Panc1 (cell line): ENCODE data around the gene DENND2A. TPM values are rescaled to one million over a fixed set of nuclear protein-coding genes. Genes with fewer than 3 reads are reported as not detected.

ENCODE experiments used
- ATAC-seq: fragments of 200-7000 bp; cut with Tn5 transposase; 2 replicates; pipeline ENCODE4 v1.9.1; 2020; ENCODE audit warnings: mild to moderate bottlenecking, moderate library complexity
- BruUV-seq: library from RNA; stranded (reverse); fragments of 400-500 nt; replicated peaks from 2 replicates; lab custom pipeline; 2021; lab: Mats Ljungman, UMichigan
- CTCF ChIA-PET: fragments of 300-600 bp; sonication (Branson Sonifier 250); formaldehyde crosslinking; loops from one replicate; lab custom pipeline; 2022; ENCODE audit warnings: antibody characterized with exemption; lab: Charles Lee
- POLR2A ChIA-PET: fragments of 300-600 bp; sonication (Branson Sonifier 250); formaldehyde crosslinking; loops from one replicate; lab custom pipeline; 2022; ENCODE audit warnings: antibody characterized with exemption; lab: Charles Lee
- DNase-seq: peaks from one replicate; pipeline ENCODE4 v3.0.0-alpha.2; 2010; ENCODE audit warnings: low read depth, low spot score
- H3K27ac ChIP-seq: 2 replicates; pipeline ENCODE4 v1.5.1; 2011; ENCODE audit warnings: mild to moderate bottlenecking, low read length, inconsistent platforms
- H3K27me3 ChIP-seq: fragments of 200-500 bp; sonication (Bioruptor generic); 2 replicates; pipeline ENCODE4 v1.6.0; 2014; ENCODE audit warnings: low read length, inconsistent platforms; ENCODE audit not compliant: control insufficient read depth, insufficient read depth
- H3K36me3 ChIP-seq: fragments of 200-500 bp; sonication (Bioruptor generic); 2 replicates; pipeline ENCODE4 v1.5.1; 2014; ENCODE audit warnings: inconsistent platforms, mild to moderate bottlenecking, low read length, moderate library complexity; ENCODE audit not compliant: control insufficient read depth, insufficient read depth
- H3K4me1 ChIP-seq: 2 replicates; pipeline ENCODE4 v1.5.1; 2011; ENCODE audit warnings: inconsistent platforms, mild to moderate bottlenecking, low read length, moderate library complexity; ENCODE audit not compliant: control insufficient read depth, insufficient read depth
- H3K4me3 ChIP-seq, 2 experiments: 2 replicates each; pipeline ENCODE4 v1.5.1; 2011 to 2012; ENCODE audit warnings: low read depth in 2 of 2, low read length in 2 of 2, mild to moderate bottlenecking in 2 of 2, inconsistent platforms in 1 of 2, moderate library complexity in 1 of 2
- H3K9me3 ChIP-seq: fragments of 200-500 bp; sonication (Bioruptor generic); 2 replicates; pipeline ENCODE4 v1.5.1; 2014; ENCODE audit warnings: low read depth, mild to moderate bottlenecking, inconsistent platforms, low read length, moderate library complexity; ENCODE audit not compliant: control insufficient read depth, insufficient read depth
- POLR2AphosphoS5 ChIP-seq: IDR thresholded peaks from 2 replicates; pipeline ENCODE4 v1.6.1; 2012; ENCODE audit warnings: mild to moderate bottlenecking, low read depth, low read length, moderate library complexity
- SIN3A ChIP-seq: IDR thresholded peaks from 2 replicates; pipeline ENCODE4 v1.6.1; 2012; ENCODE audit warnings: low read depth, mild to moderate bottlenecking, low read length, moderate library complexity, borderline replicate concordance; ENCODE audit not compliant: insufficient read depth
- TCF7L2 ChIP-seq: IDR thresholded peaks from 2 replicates; pipeline ENCODE4 v1.6.1; 2011; ENCODE audit warnings: mild to moderate bottlenecking, low read depth, low read length, inconsistent platforms
- in situ Hi-C: cut with HindIII; loops from 2 replicates; pipeline ENCODE4 v1.10.0; 2016; ENCODE audit warnings: low sequenced_read_pairs, low pct_unique_long_range_greater_than_20kb
- intact Hi-C: fragments of 100-400 bp; cut with micrococcal nuclease; formaldehyde crosslinking; loops from one replicate; pipeline ENCODE4 v1.10.0; 2022; ENCODE audit not compliant: unreplicated experiment
- total RNA-seq: library from RNA; stranded (reverse); gene quantifications from one replicate; pipeline ENCODE4 v1.2.1, GENCODE V29; 2021; ENCODE audit not compliant: unreplicated experiment
- TF ChIP-seq, protein P1 (sequence below): fragments of 450-650 bp; IDR thresholded peaks from 2 replicates; pipeline ENCODE4 v1.5.1; 2017; ENCODE audit warnings: mild to moderate bottlenecking
- TF ChIP-seq, protein P2 (sequence below), 2 experiments: IDR thresholded peaks; 2 replicates each; pipeline ENCODE4 v1.6.1; 2011 to 2012; ENCODE audit warnings: low read depth in 2 of 2, control low read depth in 1 of 2, low read length in 1 of 2, mild to moderate bottlenecking in 1 of 2, moderate library complexity in 1 of 2; ENCODE audit not compliant: insufficient read depth in 1 of 2

The DENND2A gene
- total RNA-seq, 1 experiment from 2014 or later = 1.4 TPM

DNA sequence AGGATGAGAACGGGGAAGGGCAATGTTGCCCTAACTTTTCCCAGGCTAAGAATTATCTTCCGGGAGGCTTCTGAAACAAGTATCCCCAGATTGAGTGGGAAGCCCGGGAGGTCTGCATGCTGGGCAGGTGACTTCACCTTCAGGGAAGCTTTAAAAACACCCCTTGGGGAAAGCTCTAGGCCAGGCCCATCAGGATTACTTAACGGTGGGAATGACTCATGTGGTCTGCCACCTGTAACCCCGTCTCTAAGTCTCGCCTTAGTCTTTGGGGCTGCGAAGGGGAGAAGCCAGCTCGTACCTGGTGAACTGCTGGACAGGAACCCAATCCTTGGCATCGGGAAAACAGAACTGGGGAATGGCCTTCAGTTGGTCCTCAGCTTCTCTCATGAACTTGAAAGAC lies 81.2 kb downstream of the DENND2A start:
- H3K36me3 ChIP-seq = no peaks in the 10 kb centered on the region
- CTCF ChIA-PET = interaction anchor here (0.8 kb wide), 1 partner anchor 339 kb away, joined by 3 read pairs; no protein-coding TSS in a partner anchor

DNA sequence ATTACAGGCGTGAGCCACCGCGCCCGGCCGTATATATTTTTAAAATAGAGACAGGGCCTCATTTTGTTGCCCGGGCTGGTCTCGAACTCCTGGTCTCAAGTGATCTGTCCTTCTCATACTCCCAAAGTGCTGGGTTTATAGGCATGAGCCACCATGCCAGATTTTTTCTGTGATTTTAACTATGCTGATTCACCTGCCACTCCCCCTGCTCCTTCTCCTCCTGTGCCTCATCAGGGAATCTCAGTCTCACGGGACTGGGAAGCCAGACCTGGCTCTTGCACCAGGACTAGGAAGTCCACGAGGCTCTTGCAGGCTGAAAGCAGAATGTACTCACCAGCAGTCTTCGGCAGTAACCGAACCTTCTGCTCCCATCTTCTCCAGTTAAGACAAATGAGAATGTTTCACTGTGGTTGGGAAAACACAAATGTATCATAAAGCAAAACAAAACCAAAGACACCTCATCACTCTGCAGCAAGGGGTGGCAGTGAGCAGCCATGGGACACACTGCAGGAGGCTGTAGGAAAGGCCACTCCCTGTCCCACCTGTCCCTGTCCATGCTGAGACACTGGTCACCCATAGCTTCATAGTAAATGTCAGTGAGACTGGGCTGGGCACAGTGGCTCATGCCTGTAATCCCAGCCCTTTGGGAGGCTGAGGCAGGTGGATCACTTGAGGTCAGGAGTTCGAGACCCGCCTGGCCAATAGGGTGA lies 82.6 kb downstream of the DENND2A start:
- H3K4me3 ChIP-seq = no peak overlapping the region
- no peaks in the 10 kb centered on the region for H3K9me3 ChIP-seq
- no peak for ATAC-seq
- H3K4me1 ChIP-seq = no peaks in the 10 kb centered on the region; the same call in 1 of the 2 replicates
- in situ Hi-C loops (no loop called here), intact Hi-C loops (no loop called here)
- no peak for DNase-seq
- no peak overlapping the region for H3K27ac ChIP-seq
- ChIA-PET CTCF (no interaction called here), POLR2A (no interaction called here)
- no peaks in the 10 kb centered on the region for H3K36me3 ChIP-seq
- BruUV-seq = no TSS peak
- no peaks in the 10 kb centered on the region for H3K27me3 ChIP-seq
- TF ChIP-seq, protein P1, sequence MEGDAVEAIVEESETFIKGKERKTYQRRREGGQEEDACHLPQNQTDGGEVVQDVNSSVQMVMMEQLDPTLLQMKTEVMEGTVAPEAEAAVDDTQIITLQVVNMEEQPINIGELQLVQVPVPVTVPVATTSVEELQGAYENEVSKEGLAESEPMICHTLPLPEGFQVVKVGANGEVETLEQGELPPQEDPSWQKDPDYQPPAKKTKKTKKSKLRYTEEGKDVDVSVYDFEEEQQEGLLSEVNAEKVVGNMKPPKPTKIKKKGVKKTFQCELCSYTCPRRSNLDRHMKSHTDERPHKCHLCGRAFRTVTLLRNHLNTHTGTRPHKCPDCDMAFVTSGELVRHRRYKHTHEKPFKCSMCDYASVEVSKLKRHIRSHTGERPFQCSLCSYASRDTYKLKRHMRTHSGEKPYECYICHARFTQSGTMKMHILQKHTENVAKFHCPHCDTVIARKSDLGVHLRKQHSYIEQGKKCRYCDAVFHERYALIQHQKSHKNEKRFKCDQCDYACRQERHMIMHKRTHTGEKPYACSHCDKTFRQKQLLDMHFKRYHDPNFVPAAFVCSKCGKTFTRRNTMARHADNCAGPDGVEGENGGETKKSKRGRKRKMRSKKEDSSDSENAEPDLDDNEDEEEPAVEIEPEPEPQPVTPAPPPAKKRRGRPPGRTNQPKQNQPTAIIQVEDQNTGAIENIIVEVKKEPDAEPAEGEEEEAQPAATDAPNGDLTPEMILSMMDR = no peak
- TF ChIP-seq, protein P2, sequence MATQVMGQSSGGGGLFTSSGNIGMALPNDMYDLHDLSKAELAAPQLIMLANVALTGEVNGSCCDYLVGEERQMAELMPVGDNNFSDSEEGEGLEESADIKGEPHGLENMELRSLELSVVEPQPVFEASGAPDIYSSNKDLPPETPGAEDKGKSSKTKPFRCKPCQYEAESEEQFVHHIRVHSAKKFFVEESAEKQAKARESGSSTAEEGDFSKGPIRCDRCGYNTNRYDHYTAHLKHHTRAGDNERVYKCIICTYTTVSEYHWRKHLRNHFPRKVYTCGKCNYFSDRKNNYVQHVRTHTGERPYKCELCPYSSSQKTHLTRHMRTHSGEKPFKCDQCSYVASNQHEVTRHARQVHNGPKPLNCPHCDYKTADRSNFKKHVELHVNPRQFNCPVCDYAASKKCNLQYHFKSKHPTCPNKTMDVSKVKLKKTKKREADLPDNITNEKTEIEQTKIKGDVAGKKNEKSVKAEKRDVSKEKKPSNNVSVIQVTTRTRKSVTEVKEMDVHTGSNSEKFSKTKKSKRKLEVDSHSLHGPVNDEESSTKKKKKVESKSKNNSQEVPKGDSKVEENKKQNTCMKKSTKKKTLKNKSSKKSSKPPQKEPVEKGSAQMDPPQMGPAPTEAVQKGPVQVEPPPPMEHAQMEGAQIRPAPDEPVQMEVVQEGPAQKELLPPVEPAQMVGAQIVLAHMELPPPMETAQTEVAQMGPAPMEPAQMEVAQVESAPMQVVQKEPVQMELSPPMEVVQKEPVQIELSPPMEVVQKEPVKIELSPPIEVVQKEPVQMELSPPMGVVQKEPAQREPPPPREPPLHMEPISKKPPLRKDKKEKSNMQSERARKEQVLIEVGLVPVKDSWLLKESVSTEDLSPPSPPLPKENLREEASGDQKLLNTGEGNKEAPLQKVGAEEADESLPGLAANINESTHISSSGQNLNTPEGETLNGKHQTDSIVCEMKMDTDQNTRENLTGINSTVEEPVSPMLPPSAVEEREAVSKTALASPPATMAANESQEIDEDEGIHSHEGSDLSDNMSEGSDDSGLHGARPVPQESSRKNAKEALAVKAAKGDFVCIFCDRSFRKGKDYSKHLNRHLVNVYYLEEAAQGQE (IDR thresholded peaks at IDR 0.05; ENCODE audit: insufficient read depth in 1 of 2, low read depth in 2 of 2, low read length in 1 of 2) = no peak
- no peak for TF ChIP-seq POLR2AphosphoS5

More for the DNA sequence above, 81.2 kb downstream of the DENND2A start:
- ATAC-seq (no peak), DNase-seq (no peak)
- POLR2A ChIA-PET = no interaction called here
- Histone ChIP-seq H3K4me3 (no peak overlapping the region), H3K27me3 (no peaks in the 10 kb centered on the region), H3K27ac (no peak overlapping the region), H3K4me1 (peaks cover 1% of the 10 kb centered on the region), H3K9me3 (no peaks in the 10 kb centered on the region)
- BruUV-seq = no TSS peak
- in situ Hi-C loops = no loop called here
- intact Hi-C loops = no loop called here
- TF ChIP-seq, protein P2 (IDR thresholded peaks at IDR 0.05; ENCODE audit: insufficient read depth in 1 of 2, low read depth in 2 of 2, low read length in 1 of 2) = no peak
- TF ChIP-seq, protein P1 = no peak
- no peak for TF ChIP-seq SIN3A
- TF ChIP-seq POLR2AphosphoS5 = no peak
- TF ChIP-seq TCF7L2 = no peak
